ENCODE data around the gene SP8. TPM values are rescaled to one million over a fixed set of nuclear protein-coding genes. Genes with fewer than 3 reads are reported as not detected.

Gene SP8
- total and polyA plus RNA-seq, 4 donors, result 0.33 to 7.7 (median 2.1) TPM

DNA sequence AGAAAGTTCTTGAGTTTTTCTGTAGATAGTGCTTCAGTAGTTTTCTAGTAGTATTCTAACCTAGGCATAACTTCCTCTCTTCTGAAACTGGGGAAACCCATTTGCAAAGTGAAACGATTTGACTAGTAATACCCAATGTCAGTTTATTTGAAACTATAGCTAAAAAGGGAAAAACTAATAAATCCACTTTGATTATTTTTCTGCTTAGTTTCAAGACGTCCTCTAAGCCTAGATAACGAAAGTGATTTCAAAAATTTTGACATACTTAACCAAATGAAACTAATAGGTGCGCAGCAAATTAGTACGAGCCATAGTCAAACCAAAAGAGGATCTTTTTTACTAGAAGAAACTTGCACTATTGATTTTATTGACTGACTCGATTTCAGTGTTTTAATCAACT is 9.8 kb upstream of the SP8 start:
- Histone ChIP-seq H3K27ac (ENCODE audit: low read depth, low read length) (no peak overlapping the region), H3K9me3 (ENCODE audit: control insufficient read depth, insufficient read depth, low read length) (no peaks in the 10 kb centered on the region), H3K4me1 (ENCODE audit: control insufficient read depth, insufficient read depth, low read length) (peaks cover 13% of the 10 kb centered on the region), H3K27me3 (ENCODE audit: control insufficient read depth, insufficient read depth, low read length) (peaks cover 82% of the 10 kb centered on the region), H3K4me3 (ENCODE audit: low read depth, low read length) (no peak overlapping the region), H3K36me3 (ENCODE audit: control insufficient read depth, insufficient read depth, low read length) (no peaks in the 10 kb centered on the region)
- 50% methylated on average over 2 of the region's 6 CpGs for WGBS (ENCODE audit: insufficient coverage)
- peak in 2 of 6 donors; percentile 25 to 54 for DNase-seq (ENCODE audit: low read depth in 4 of 6, low spot score in 6 of 6)

DNA sequence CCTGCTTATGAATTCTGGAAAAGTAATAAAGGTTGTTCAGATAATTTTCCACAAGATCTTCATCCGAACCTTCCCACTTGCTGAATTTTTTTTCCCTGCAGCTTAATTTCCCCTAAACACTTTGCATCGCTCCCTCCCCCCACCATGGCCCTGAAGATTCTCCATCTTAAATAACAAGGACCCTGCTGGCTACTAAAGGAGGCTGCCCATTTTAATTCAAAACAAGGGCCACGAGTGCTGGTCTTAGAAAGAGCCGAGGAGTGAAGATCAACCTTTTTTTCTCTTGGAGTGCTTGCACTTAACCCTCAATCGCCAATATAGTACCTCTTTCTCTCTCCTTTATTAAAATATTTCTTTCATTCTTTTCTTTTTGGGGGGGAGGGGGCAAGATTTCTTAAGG is 9.2 kb upstream of the SP8 start:
- Histone ChIP-seq H3K4me3 (ENCODE audit: low read depth, low read length) (no peak overlapping the region), H3K9me3 (ENCODE audit: control insufficient read depth, insufficient read depth, low read length) (no peaks in the 10 kb centered on the region), H3K27me3 (ENCODE audit: control insufficient read depth, insufficient read depth, low read length) (peaks cover 88% of the 10 kb centered on the region), H3K27ac (ENCODE audit: low read depth, low read length) (no peak overlapping the region), H3K36me3 (ENCODE audit: control insufficient read depth, insufficient read depth, low read length) (no peaks in the 10 kb centered on the region), H3K4me1 (ENCODE audit: control insufficient read depth, insufficient read depth, low read length) (peaks cover 18% of the 10 kb centered on the region)
- WGBS (ENCODE audit: insufficient coverage), result 18% methylated on average over 2 of the region's 5 CpGs
- DNase-seq (ENCODE audit: low read depth in 4 of 6, low spot score in 6 of 6), result peak in 1 of 6 donors; percentile 9

GRCh38 chr7:20795361-20795760 is 8.7 kb upstream of the SP8 start:
- Histone ChIP-seq H3K4me3 (ENCODE audit: low read depth, low read length) (no peak overlapping the region), H3K4me1 (ENCODE audit: control insufficient read depth, insufficient read depth, low read length) (peaks cover 20% of the 10 kb centered on the region), H3K27ac (ENCODE audit: low read depth, low read length) (no peak overlapping the region), H3K27me3 (ENCODE audit: control insufficient read depth, insufficient read depth, low read length) (peaks cover 93% of the 10 kb centered on the region), H3K9me3 (ENCODE audit: control insufficient read depth, insufficient read depth, low read length) (no peaks in the 10 kb centered on the region), H3K36me3 (ENCODE audit: control insufficient read depth, insufficient read depth, low read length) (no peaks in the 10 kb centered on the region)
- WGBS (ENCODE audit: insufficient coverage), result no CpG with 5 or more reads among the region's 10 CpGs
- DNase-seq (ENCODE audit: low read depth in 4 of 6, low spot score in 6 of 6), result no peak

- H3K4me1 ChIP-seq (ENCODE audit: control insufficient read depth, insufficient read depth, low read length), result peaks cover 20% of the 10 kb centered on the region
- DNase-seq (ENCODE audit: low read depth in 4 of 6, low spot score in 6 of 6), result peak in 1 of 6 donors; percentile 1
- peaks cover 96% of the 10 kb centered on the region for H3K27me3 ChIP-seq (ENCODE audit: control insufficient read depth, insufficient read depth, low read length)
- no peaks in the 10 kb centered on the region for H3K9me3 ChIP-seq (ENCODE audit: control insufficient read depth, insufficient read depth, low read length)
- 9% methylated on average over 11 of the region's 13 CpGs for whole genome bisulfite sequencing (ENCODE audit: insufficient coverage)
- H3K27ac ChIP-seq (ENCODE audit: low read depth, low read length), result no peak overlapping the region
- no peaks in the 10 kb centered on the region for H3K36me3 ChIP-seq (ENCODE audit: control insufficient read depth, insufficient read depth, low read length)
- no peak overlapping the region for H3K4me3 ChIP-seq (ENCODE audit: low read depth, low read length)
Observed at GRCh38 chr7:20794676-20795075, 8.0 kb upstream of the SP8 start.

- H3K27ac ChIP-seq (ENCODE audit: low read depth, low read length), result no peak overlapping the region
Observed at GRCh38 chr7:20793694-20794394, 7.2 kb upstream of the SP8 start.

DNA sequence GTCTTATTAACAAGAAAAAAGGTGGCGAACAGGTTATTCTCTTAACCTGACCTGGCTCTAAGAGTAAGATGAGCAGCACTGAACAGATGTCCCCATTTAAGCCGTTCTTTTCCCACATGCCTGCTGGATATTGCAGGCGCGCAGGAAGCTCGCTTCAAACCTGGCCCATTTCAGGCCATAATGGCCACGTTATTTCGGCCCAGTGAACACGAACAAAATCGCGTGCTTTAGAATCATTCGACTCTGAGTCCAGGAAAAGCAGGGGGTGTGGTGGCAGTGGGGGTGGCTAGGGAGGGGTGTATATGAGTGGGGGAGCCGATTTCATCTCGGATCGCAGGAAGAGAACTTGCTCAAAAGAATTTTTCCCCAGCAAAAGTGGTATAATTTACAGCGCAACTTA is 6.6 kb upstream of the SP8 start:
- peak in 2 of 6 donors; percentile 78 to 86 for DNase-seq (ENCODE audit: low read depth in 4 of 6, low spot score in 6 of 6)
- H3K27ac ChIP-seq (ENCODE audit: low read depth, low read length), result no peak overlapping the region
- WGBS (ENCODE audit: insufficient coverage), result 1% methylated on average over 13 of the region's 15 CpGs

More at GRCh38 chr7:20793694-20794394, 7.2 kb upstream of the SP8 start:
- H3K4me3 ChIP-seq (ENCODE audit: low read depth, low read length), result no peak overlapping the region
- peak in 2 of 6 donors; percentile 79 to 84 for DNase-seq (ENCODE audit: low read depth in 4 of 6, low spot score in 6 of 6)
- H3K4me1 ChIP-seq (ENCODE audit: control insufficient read depth, insufficient read depth, low read length), result peaks cover 20% of the 10 kb centered on the region
- H3K36me3 ChIP-seq (ENCODE audit: control insufficient read depth, insufficient read depth, low read length), result no peaks in the 10 kb centered on the region
- 3% methylated on average over 8 of the region's 15 CpGs for WGBS (ENCODE audit: insufficient coverage)
- H3K9me3 ChIP-seq (ENCODE audit: control insufficient read depth, insufficient read depth, low read length), result no peaks in the 10 kb centered on the region
- H3K27me3 ChIP-seq (ENCODE audit: control insufficient read depth, insufficient read depth, low read length), result peaks cover 98% of the 10 kb centered on the region

GRCh38 chr7:20791538-20792434 is 5.1 kb upstream of the SP8 start:
- 0% methylated on average over 2 of the region's 8 CpGs for WGBS (ENCODE audit: insufficient coverage)
- Histone ChIP-seq H3K27me3 (ENCODE audit: control insufficient read depth, insufficient read depth, low read length) (peaks cover 100% of the 10 kb centered on the region), H3K9me3 (ENCODE audit: control insufficient read depth, insufficient read depth, low read length) (no peaks in the 10 kb centered on the region), H3K4me1 (ENCODE audit: control insufficient read depth, insufficient read depth, low read length) (peaks cover 7% of the 10 kb centered on the region), H3K27ac (ENCODE audit: low read depth, low read length) (peak overlapping the region; percentile 0), H3K4me3 (ENCODE audit: low read depth, low read length) (no peak overlapping the region), H3K36me3 (ENCODE audit: control insufficient read depth, insufficient read depth, low read length) (no peaks in the 10 kb centered on the region)
- DNase-seq (ENCODE audit: low read depth in 4 of 6, low spot score in 6 of 6), result peak in 2 of 6 donors; percentile 45 to 61

More for the DNA sequence above, 6.6 kb upstream of the SP8 start:
- no peak overlapping the region for H3K4me3 ChIP-seq (ENCODE audit: low read depth, low read length)
- no peaks in the 10 kb centered on the region for H3K9me3 ChIP-seq (ENCODE audit: control insufficient read depth, insufficient read depth, low read length)
- no peaks in the 10 kb centered on the region for H3K36me3 ChIP-seq (ENCODE audit: control insufficient read depth, insufficient read depth, low read length)
- peaks cover 98% of the 10 kb centered on the region for H3K27me3 ChIP-seq (ENCODE audit: control insufficient read depth, insufficient read depth, low read length)
- peaks cover 16% of the 10 kb centered on the region for H3K4me1 ChIP-seq (ENCODE audit: control insufficient read depth, insufficient read depth, low read length)

DNA sequence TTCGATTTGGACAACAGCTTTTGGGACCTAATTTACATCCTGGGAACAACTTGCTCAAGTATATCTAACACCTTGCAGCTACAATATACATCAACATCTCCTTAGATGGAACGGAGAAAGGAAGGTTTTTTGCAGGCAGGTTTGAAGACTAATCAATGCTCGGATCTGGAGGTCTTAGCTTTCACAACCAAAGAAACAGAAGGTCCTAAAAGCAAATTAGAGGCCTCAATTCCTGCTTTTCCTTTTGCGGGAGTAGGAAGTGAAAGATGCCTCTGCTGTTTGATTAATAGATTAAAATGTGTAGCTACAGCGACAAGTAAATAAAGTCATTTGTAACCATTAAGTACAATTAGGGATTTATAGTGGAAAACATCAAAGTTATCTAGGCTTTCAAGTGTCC is 3.7 kb upstream of the SP8 start:
- Histone ChIP-seq H3K27ac (ENCODE audit: low read depth, low read length) (no peak overlapping the region), H3K27me3 (ENCODE audit: control insufficient read depth, insufficient read depth, low read length) (peaks cover 100% of the 10 kb centered on the region), H3K36me3 (ENCODE audit: control insufficient read depth, insufficient read depth, low read length) (no peaks in the 10 kb centered on the region), H3K4me3 (ENCODE audit: low read depth, low read length) (no peak overlapping the region), H3K9me3 (ENCODE audit: control insufficient read depth, insufficient read depth, low read length) (no peaks in the 10 kb centered on the region), H3K4me1 (ENCODE audit: control insufficient read depth, insufficient read depth, low read length) (peaks cover 18% of the 10 kb centered on the region)
- peak in 1 of 6 donors; percentile 51 for DNase-seq (ENCODE audit: low read depth in 4 of 6, low spot score in 6 of 6)
- WGBS (ENCODE audit: insufficient coverage), result 29% methylated on average over 2 of the region's 5 CpGs

GRCh38 chr7:20788420-20788990 is 1.8 kb upstream of the SP8 start:
- Histone ChIP-seq H3K9me3 (ENCODE audit: control insufficient read depth, insufficient read depth, low read length) (no peaks in the 10 kb centered on the region), H3K4me3 (ENCODE audit: low read depth, low read length) (no peak overlapping the region), H3K36me3 (ENCODE audit: control insufficient read depth, insufficient read depth, low read length) (no peaks in the 10 kb centered on the region), H3K27ac (ENCODE audit: low read depth, low read length) (no peak overlapping the region), H3K27me3 (ENCODE audit: control insufficient read depth, insufficient read depth, low read length) (peaks cover 98% of the 10 kb centered on the region), H3K4me1 (ENCODE audit: control insufficient read depth, insufficient read depth, low read length) (peaks cover 34% of the 10 kb centered on the region)
- 23% methylated on average over 3 of the region's 10 CpGs for WGBS (ENCODE audit: insufficient coverage)
- peak in 2 of 6 donors; percentile 18 to 38 for DNase-seq (ENCODE audit: low read depth in 4 of 6, low spot score in 6 of 6)
